Smooth muscle cell of the pulmonary artery (primary cell): Measurements from ENCODE around the gene CCL28. TPM values are rescaled to one million over a fixed set of nuclear protein-coding genes. Genes with fewer than 3 reads are reported as not detected.

Experiments
- total RNA-seq: library from RNA; depleted of rRNA; stranded (reverse); fragments of >200 nt; gene quantifications from 2 replicates; pipeline ENCODE4 v1.2.3, GENCODE V29; 2014

CCL28 gene
- total RNA-seq = 13.4 and 20.9 TPM in 2 replicates

GRCh38 chr5:43412156-43412555 lies at the start of gene CCL28:
Gene CCL28 (minus strand): TSS chr5:43412391. CDS start chr5:43412316, 75 bp downstream.

Other genes with a start within 250 kb of the CCL28 start
- gene NIM1K, start 220.2 kb downstream of the CCL28 start, total RNA-seq = 2.7 and 3.2 TPM in 2 replicates
- 44.2 and 61.5 TPM in 2 replicates for gene HMGCS1, start 99.0 kb downstream of the CCL28 start, total RNA-seq
- gene TMEM267, start 71.5 kb upstream of the CCL28 start, total RNA-seq = 26.4 and 27.3 TPM in 2 replicates
- 2.6 and 2.7 TPM in 2 replicates for gene C5orf34, start 102.8 kb upstream of the CCL28 start, total RNA-seq
- gene PAIP1, start 144.7 kb upstream of the CCL28 start, total RNA-seq = 116 and 119 TPM in 2 replicates
- 71.0 and 89.2 TPM in 2 replicates for gene NNT, start 190.8 kb upstream of the CCL28 start, total RNA-seq